ENCODE measurements around the gene PCDHAC2.

Gene PCDHAC2, protein sequence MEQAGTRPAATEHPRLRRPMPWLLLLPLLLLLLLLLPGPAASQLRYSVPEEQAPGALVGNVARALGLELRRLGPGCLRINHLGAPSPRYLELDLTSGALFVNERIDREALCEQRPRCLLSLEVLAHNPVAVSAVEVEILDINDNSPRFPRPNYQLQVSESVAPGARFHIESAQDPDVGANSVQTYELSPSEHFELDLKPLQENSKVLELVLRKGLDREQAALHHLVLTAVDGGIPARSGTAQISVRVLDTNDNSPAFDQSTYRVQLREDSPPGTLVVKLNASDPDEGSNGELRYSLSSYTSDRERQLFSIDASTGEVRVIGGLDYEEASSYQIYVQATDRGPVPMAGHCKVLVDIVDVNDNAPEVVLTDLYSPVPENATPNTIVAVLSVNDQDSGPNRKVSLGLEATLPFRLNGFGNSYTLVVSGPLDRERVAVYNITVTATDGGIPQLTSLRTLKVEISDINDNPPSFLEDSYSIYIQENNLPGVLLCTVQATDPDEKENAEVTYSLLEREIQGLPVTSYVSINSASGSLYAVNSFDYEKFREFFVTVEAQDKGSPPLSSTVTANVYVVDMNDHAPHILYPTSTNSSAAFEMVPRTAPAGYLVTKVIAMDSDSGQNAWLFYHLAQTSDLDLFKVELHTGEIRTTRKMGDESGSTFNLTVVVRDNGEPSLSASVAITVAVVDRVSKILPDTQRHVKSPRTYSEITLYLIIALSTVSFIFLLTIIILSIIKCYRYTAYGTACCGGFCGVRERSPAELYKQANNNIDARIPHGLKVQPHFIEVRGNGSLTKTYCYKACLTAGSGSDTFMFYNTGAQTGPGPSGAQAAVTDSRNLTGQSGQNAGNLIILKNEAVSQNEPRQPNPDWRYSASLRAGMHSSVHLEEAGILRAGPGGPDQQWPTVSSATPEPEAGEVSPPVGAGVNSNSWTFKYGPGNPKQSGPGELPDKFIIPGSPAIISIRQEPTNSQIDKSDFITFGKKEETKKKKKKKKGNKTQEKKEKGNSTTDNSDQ

DNA sequence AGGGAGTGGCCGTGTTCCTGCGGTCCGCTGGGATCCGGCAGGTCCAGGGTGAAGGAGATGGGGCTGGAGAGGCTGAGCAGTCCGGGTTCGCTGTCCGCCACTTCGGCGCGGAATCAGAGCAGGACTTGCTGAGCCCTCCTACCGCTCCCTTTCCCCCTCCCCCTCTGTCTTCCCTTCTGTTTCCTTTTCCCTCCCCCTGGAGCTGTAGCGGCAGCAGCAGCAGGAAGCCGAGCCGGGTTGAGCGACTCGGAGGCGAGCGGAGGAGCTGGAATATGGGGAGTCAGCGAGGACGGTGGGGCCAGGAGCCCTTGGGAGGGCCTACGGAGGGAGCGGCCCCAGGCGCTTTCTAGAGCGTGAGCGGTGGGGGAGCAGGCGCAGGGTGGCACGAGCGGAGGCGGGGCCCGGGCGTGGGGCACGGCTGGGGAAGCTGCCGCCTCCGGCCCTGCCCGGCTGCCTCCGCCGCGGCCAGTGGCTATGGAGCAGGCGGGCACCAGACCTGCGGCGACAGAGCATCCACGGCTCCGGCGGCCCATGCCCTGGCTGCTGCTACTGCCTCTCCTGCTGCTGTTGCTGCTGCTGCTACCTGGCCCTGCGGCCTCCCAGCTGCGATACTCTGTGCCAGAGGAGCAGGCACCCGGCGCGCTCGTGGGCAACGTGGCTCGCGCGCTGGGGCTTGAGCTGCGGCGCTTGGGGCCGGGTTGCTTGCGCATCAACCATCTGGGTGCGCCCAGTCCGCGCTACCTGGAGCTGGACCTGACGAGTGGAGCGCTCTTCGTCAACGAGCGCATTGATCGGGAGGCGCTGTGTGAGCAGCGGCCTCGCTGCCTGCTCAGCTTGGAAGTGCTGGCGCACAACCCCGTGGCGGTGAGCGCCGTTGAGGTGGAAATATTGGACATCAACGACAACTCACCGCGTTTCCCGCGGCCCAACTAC, at the start of gene PCDHAC2:
Gene PCDHAC2, plus strand, starts transcription at position 184 of the 933 bp plus-strand sequence. Its CDS starts 291 bp downstream, at position 475.
- peak; percentile 64 for DNase-seq (ENCODE audit: low spot score)

DNA sequence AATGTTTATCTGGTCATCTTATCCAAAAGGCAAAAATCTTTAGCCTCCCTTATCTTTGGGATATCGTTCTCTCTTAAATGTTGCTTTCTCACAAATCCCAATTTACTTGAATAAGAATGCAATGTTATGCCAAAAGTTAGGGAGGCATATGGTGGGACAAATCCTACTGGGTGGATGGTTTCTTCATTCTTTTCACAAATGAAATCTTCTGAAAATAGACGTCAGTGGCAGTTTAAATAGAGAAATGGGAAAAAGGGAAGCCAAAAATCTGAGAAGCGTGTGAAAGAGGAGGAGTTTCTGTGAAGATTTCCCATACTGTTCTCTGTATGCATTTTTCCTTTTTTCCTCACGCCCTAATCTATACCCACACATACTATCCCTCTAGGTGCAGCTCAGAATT, 42.7 kb upstream of the PCDHAC2 start:
- no peak for DNase-seq (ENCODE audit: low spot score)

DNA sequence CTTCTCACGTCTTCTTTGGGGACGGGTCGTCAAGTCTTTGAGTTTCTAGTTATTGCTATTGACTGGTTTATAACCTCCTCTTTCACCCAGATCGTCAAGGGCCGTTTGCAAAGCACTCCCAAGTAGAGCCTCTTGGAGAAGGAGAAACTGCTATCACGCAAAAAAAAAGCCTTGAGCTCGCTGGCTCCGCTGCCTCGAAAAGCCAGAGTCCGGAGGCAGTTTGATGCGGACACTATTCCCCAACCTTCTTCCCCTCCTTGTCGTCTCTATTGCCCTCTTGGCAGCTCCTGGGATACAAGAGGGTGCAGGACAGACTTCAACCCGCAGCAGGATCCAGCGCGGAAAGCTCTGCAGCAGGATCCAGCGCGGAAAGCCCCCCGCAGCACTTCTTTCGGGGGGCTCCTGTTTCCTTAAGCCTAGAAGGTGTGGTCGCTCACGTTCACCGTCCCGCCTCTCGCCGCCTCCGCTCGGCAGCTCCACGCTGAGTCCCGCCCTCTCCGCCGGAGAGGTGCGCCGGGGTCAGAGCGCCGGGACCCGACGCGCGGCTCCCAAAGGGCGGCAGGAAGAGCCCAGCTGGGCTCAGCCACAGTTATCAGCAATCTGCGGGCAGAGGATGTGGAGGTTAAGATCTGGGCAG, 40.4 kb upstream of the PCDHAC2 start, which contains the start of gene PCDHAC1:
Gene PCDHAC1, plus strand, starts transcription at position 494 of the 637 bp plus-strand sequence. CDS start 594 bp downstream, outside the sequence.
- peak; percentile 74 for DNase-seq (ENCODE audit: low spot score)

DNA sequence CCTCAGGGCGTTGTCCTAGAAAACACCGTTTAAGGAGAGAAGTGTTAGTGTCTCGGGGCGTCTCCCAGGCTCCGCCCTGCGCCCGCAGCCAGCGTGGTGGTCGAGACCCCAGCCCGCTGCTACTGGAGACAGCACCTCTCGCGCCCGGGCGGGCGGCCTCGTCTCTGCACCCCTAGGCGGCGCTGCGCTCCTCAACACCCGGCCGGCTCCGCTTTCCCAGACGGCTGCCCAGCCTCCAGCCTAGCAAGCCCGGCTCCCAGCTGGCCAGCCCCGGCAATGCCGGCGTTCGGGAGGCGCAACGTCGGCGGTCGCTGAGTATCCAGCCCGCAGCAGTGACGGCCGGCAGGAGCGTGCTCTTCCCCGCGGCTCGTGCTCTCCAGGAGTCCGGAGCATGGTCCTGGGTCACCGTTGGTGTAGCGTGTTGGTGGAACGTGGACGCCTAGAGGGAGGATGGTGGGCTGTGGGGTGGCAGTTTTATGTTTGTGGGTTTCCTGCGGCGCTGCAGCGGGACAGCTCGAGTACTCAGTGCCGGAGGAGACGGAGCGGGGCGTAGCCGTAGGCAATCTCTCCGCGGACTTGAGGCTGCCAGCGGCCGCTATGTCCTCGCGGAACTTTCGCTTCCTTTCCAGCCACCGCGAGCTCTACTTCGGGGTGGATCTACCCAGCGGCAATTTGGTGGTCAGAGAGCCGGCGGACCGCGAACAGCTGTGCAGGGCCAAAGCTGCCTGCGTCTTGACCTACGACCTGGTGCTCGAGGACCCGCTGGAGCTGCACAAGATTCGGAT, 39.6 kb upstream of the PCDHAC2 start:
- peak; percentile 93 for DNase-seq (ENCODE audit: low spot score)

DNA sequence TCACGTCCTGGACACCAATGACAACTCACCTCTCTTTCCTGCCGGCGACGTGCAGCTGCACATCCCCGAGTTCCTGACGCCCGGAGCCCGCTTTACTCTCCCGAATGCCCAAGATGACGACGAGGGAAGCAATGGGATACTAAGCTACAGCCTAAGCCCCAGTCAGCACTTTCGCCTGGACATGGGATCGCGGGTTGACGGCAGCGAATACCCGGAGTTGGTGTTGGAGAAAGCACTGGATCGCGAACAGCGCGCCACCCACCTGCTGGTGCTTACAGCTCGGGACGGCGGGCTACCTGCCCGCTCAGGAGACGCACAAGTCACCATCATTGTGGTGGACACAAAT, 39.1 kb upstream of the PCDHAC2 start:
- DNase-seq (ENCODE audit: low spot score), result peak; percentile 29

DNA sequence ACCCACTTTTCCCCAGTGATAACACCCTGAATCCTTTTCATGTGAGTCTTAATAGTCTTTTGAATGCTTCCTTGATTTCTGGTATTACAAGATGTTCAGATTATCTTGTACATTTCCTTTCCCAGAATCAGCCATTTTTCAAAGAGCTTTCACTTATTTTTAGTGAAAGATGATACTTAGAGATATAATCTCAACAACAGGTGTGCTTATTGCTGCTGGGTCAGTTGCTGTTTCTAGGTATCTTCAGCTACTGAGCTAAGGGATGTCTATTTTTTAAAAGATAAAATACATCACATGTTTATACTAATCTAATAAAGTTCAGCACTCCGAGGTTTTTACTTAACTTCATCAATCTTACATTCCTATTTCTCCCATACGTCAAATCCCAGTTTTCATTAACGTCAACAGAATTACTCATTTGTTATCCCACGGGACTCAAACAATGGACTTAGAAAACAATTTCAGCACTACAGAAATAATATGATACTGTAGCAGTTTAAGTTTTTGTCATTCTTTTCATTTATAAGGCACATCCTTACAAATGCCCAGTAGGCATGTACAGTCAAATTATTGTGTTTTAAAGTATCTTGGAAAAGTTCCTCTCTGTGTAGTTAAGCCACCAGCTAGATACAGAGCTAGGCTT, 31.2 kb upstream of the PCDHAC2 start:
- no peak for DNase-seq (ENCODE audit: low spot score)

DNA sequence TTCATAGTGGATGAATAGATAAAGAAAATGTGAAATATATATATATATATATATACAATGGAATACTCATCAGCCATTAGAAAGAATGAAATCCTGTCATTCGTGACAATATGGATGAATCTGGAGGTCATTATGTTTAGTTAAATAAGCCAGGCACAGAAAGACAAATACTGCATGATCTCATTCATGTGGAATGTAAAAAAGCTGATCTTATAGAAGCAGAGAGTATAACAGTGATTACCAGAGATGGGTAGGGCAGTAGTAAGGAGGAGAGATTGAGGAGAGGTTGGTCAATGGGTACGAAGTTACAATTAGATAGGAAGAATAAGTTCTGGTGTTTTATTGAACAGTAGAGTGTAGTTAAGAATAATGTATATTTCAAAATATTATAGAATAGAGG, 19.7 kb upstream of the PCDHAC2 start:
- DNase-seq (ENCODE audit: low spot score), result no peak

DNA sequence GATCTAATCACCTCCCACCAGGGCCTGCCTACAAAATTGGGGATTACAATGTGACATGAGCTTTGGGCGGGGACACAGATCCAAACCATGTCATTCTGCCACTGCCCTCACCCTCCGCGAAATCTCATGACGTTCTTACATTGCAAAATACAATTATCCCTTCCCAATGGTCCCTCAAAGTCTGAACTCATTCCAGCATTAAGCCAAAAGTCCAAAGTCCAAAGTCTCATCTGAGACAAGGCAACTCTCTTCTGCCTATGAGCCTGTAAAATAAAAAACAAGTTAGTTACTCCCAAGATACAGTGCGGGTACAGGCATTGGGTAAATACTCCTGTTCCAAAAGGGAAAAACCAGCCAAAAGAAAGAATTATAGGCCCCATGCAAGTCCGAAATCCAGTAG, 14.6 kb upstream of the PCDHAC2 start:
- DNase-seq (ENCODE audit: low spot score), result no peak

DNA sequence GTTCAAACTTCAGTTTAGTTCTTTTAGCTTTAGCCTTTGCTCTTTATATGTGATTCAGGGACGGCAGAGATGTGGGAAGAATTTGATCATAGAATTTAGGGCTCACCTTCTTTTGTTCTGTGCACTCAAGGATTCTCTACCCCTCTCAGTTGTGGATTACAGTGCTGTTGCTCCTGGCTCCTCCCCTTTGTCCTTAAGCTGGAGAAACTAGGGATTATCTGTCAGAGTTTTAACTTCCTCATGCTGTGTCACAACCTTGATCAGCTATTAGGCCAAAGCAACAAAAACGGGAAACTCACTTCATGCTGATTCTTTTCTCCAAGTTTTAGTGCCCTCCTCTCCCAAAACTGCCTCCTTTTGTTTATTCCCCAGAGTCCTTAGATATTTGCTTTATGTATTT, 13.0 kb upstream of the PCDHAC2 start:
- DNase-seq (ENCODE audit: low spot score), result no peak

DNA sequence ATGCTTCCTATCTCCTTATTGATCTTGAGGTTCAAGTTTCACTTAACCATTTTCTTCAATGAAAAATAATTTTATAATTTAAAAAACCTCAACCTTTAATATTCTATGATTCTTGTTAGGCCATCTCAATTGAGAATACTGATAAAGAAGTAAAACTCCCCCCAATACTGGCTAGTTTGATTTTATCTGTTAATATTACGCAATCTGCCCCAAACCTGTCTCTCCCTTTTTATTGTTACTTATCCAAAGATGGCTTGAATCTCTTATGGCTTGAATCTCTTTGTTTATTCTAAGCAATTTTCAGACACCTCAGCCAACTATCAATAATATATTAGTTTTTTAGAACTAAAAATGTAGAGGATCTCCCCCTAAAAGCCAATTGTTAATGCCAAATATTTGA, 4.1 kb upstream of the PCDHAC2 start:
- DNase-seq (ENCODE audit: low spot score), result no peak

DNA sequence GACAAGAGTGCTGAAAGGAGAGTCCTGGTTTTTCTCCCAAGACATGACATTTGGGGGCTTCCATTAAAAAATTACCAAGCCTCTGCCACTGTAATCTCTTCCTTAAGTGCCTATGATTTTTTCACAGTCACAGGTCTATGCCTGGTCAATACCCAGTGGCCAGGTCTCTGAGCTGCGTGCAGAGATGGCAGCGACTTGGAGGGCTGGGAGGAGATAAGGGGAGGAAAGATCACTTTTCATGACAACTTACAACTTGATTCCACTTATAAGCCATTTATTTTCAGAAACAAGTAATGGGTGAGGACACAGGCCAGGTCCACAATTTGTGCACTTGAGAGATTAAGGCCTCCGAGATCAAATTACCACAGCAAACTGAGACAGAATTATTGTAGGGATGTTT, 1.9 kb upstream of the PCDHAC2 start:
- DNase-seq (ENCODE audit: low spot score), result no peak

DNA sequence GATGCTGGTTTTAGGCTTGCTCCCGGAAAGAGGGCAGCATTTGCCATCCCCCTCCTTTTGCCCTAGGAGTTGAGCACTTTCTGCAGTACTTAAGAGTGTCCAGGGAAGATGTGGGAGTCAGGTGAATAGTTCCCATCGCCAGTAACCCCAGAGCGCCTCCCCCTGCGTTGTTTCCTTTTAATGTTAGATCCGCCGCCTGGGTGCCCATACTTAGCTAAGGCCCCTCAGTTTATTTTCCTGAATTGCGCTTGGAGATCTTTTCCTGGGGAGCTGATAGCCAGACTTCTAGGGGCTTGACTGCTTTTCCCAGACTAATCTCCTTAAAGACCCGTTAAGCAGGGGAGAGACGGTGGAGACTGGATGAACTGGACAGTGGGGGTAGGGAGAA, 377 bp upstream of the PCDHAC2 start:
- DNase-seq (ENCODE audit: low spot score), result no peak

DNA sequence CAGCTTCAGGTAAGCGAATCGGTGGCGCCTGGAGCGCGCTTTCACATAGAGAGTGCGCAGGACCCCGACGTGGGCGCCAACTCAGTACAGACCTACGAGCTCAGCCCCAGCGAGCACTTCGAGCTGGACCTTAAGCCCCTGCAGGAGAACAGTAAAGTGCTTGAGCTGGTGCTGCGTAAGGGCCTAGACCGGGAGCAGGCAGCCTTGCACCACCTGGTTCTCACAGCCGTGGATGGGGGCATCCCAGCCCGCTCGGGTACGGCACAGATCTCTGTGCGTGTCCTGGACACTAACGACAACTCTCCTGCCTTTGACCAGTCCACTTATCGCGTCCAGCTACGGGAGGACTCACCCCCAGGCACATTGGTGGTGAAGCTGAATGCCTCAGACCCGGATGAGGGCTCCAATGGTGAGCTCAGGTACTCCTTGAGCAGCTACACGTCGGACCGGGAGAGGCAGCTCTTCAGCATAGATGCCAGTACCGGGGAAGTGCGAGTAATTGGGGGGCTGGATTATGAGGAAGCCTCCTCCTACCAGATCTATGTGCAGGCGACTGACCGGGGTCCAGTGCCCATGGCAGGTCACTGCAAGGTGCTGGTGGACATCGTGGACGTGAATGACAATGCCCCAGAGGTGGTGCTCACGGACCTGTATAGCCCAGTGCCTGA, 1.1 kb downstream of the PCDHAC2 start:
- DNase-seq (ENCODE audit: low spot score), result no peak

DNA sequence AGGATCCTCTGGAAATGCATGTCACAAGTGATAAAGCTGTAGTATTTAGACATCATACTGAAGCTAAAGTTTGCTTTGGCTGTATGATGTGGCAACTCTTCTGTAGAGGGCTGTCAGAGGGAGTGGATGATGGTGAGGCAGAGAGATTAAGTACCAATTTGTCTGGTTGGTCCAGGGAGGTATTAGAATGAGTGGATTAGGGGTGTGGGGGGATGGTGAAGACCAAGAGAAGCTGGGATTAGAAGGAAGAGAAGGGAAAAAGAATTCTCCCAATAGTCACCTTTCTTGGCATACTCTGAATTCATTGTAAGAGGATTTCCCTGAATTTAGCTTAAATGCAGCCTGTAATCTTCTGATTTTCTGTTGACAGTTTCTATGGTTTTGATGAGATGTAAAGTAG, 3.6 kb downstream of the PCDHAC2 start:
- DNase-seq (ENCODE audit: low spot score), result no peak

DNA sequence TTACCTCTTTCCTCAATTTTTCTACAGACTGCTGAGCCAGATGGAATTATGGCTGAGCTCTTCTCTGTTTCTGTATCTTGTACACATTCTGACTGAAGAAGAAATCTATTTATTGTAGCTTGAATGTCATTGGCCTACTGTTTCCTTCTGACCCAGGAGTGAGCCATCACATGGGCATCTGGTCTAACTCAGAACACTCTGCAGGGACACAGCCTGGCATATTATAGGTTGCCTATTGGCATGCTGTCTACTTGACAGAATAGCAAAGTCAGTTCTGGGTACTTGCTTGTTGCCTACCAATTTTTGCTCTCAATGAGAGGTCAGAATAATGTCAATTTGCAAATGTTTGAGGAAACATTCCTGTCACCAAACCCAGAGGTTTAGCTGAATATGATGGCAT, 7.3 kb downstream of the PCDHAC2 start:
- no peak for DNase-seq (ENCODE audit: low spot score)

DNA sequence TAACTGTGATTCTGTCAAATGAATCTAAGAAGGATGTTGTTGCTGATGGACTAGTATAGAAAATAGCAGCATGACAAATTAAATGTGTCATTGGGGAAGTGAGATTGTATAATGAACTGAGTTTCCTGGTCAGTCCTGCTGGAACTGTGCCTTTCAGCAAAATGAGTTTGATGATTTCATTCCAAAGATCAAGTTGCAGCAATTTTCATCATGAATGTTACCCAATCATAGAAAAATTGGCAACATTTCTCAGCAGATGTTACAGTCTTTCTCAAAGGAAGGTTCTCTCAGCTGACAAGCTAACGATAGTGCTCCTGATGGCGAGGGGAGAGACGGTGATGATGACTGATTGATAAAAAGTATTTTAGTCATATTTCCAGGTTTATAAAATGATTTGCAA, 10.7 kb downstream of the PCDHAC2 start:
- no peak for DNase-seq (ENCODE audit: low spot score)

DNA sequence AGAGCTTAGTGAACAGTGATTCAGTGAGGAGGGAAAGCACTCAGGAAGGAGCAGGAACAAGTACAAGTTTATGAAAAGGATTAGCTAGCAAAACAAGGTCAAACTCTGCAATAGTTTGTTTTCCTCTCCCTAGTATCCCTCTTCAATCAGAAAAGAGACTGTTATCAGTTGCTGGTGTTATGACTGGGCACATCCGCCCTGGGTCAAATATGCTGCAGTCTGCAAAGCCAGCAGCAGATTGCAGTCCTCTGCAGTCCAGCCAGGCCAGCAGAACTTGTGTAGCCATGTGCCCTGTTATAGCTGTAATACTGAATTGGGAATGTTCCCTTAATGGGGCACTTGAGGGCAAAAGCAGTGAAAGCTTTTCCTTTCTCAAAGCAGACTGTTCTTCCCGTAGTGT, 12.0 kb downstream of the PCDHAC2 start:
- no peak for DNase-seq (ENCODE audit: low spot score)

DNA sequence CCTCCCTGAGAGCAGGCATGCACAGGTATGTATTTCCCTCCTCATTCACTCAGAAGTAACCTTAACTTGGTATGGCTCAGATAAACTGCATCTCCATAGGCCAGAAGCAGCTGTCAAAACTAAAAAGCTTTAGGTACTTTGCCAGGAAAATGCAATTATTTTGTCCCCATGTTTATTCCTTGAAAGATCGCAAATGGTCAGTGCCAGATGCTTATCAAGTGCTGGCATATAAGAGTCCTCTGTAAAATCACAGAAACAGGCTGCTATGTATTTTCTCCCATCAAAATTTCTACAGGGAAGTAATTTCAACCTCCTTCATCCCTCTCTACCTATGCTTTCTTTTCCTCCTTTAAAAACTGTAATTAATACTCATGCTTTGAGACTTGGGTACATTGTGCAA, 12.7 kb downstream of the PCDHAC2 start:
- no peak for DNase-seq (ENCODE audit: low spot score)

DNA sequence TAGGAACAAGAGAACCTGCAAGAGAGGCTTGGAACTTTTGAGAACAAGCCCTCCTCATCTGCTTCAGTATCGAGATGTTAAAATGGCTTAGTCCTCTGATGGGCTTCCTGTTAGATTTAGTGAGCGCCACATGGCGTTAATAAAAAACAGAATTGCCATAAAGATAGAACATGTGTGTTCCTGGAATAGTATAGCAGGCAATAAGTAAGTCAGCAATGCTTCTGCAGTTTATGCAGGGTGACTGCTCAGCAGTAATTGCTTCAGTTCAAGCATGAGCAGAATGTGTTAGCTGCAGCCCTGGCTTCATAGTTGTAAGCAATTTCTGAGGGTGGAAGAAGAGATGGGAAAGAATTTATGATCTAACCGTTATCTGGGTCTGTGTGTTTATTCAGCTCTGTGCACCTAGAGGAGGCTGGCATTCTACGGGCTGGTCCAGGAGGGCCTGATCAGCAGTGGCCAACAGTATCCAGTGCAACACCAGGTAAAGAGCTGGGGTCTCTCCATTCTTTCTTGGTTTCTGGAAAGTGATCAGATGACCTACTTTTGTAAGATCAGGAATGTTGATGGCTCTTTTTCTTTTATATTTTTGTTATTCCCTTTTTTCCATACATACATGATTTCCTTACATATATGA, 15.9 kb downstream of the PCDHAC2 start:
- no peak for DNase-seq (ENCODE audit: low spot score)

Measured in iPS-NIHi11 (cell line).